Stimulated activated CD4-positive, alpha-beta T cell treated with anti-CD3 and anti-CD28 coated beads, Interleukin-4, amount 100 ng/mL, for 48 hours (primary cell): ENCODE results near the gene RAB11FIP5.
"Not testable (repeated sequence)": the region's sequence is repeated elsewhere in the genome, so short reads cannot be mapped to it uniquely, and the experiment has no call there.

Experiments used
- DNase-seq, 2 donors: peaks; one replicate each; pipeline ENCODE4 v3.0.0-alpha.2; 2020; ENCODE audit warnings: low read depth in 2 of 2

Gene RAB11FIP5

DNA sequence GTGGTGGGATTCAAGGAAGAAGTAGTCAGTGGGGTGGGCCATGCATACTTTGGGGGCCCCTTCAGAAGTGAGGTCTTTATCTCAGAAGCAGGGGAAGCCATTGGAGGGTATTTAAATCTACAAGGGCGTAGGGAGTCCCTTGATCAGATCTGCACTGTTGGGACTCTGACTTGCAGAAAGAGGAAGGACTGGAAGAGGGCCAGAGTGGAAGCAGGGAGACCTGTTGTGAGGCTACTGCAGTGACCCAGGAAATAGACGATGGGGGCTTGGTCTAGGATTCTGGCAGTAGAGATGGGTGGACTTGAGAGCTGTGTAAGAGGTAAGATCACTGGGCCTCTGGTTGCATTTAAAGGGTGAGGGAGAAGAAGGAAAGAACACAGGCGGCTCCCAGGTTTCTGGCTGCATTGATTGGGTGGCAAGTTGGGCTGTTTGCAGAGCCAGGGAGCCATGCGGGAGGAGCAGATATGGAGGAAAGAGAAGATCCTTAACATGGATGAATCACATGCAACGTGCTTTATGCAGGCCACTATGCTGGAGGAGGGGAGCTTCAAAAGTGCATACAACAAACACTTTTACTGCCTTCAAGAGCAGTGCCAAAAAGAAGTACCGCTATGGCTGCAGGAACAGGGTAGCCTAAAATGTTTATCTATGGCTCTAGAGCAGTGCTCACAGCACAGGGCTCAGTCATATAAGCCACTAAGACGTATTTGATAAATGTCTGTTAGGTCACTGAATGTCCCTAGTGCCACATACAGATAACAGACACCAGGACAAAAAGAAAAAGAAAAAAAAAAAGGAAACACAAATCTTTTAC lies 43.5 kb downstream of the RAB11FIP5 start:
- DNase-seq: no peak

DNA sequence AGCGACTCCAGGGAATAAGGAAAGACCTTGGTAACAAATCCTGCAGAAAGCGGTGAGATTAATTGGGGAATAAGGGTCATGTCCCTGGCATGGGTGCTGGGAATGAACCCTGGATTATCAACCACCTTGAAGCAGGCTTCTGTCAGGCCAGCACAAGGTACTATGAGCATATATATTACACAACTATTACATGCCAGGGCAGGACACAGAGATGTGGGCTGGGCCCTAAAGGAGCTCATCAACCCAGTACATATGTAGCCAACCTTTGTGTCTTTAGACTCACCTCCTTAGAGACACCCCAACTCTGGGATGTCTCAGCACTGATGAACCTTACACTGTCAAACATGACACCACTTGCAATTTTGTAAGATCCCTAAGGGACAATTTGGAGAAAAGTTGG lies 44.6 kb downstream of the RAB11FIP5 start:
- no peak for DNase-seq

- no peak for DNase-seq
Observed at GRCh38 chr2:73067043-73067442, 45.7 kb downstream of the RAB11FIP5 start.

DNA sequence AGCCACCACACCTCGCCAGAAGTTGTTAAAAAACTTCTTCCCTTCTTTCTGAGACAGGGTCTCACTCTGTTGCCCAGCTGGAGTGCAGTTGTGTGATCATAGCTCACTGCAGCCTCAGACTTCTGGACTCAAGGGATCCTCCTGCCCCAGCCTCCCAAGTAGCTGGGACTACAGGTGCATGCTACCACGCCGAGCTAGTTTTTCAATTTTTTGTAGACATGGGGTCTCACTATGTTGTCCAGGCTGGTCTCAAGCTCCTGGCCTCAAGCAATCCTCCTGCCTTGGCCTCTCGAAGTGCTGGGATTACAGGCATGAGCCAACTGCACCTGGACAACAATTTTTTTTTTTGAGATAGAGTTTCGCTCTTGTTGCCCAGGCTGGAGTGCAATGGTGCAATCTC lies 47.7 kb downstream of the RAB11FIP5 start:
- DNase-seq: not testable (repeated sequence)

GRCh38 chr2:73063909-73064875 lies 48.6 kb downstream of the RAB11FIP5 start:
- DNase-seq: no peak

GRCh38 chr2:73063472-73063871 lies 49.3 kb downstream of the RAB11FIP5 start:
- no peak for DNase-seq

DNA sequence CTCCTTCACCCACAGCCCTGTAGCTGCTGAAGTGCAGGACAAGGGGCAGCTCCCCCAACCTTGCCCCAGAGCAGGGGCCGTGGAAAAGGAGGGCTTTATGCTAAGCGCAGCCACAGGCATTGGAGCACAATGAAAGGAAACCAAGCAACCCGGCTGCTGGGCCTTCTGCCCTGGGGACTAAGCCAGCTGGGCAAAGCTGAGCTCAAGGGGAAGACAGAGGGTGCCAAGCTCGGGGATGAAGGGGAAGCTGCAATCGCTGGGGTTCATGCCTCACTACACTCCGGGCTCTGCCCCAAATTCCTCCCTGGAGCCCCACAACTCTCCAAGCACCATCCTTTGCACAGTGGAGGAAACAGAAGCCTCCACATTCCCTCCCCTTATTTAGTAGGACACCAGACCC lies 53.6 kb downstream of the RAB11FIP5 start:
- no peak for DNase-seq

GRCh38 chr2:73054980-73055379 lies 57.8 kb downstream of the RAB11FIP5 start:
- no peak for DNase-seq

DNA sequence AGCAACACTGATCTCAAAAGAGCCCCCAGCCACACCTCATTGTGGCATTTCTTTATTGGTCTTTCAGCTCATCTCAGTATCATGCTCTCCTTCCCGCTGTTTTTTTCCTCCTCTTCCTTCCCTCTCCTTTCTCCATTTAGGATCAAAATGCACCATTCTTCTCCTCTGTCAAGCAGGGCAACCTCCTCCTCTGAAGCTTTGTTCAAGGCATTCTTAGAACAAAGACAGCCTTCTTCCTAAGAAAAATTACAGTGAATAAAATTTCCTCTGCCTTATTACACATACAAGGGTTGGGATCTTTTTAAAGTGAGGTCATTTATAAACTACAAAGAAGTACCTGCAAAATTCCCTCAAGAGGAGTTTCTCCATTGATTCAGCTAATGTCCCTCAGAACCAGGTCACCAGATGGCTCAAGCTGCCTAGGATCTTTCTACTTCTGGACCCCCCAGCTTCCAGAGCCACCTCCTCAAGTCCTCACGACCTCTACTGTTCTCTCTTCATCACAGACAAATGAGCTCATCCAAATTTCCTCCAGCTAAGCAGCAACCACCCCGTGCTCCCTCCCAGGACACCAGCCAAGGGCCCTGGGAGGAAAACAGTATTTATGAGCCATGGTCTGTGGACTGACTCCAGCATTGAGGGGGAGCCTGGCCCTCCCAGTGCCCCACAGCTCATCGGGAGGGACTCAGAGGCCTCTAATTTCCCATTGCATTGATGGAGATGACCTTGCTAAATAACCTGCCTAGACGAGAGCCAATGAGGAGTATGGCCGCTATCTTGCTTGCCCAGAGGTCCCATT lies 59.2 kb downstream of the RAB11FIP5 start:
- no peak for DNase-seq

GRCh38 chr2:73050121-73050545 lies 62.6 kb downstream of the RAB11FIP5 start:
- DNase-seq: no peak

- no peak for DNase-seq
Observed at GRCh38 chr2:73043929-73044832, 68.6 kb downstream of the RAB11FIP5 start.

DNA sequence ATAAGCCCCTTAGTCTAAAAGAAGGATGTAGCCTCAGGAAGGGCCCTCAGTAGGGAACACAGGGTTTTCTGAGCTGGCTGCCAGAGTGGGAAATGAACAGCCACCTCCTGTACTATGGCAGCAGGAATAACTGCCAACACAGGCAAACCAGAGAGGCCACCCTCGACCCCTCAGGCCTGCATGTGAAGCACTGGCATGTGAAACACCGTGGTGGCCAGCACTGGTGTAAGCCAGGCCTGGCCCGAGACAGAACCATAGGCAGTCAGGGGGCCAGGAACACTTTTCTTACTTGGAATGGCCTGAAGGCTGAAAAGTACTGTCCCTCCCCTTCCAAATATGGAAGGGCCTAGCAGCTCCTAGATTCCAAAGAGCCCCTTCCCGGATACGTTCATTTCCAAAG lies 69.5 kb downstream of the RAB11FIP5 start:
- DNase-seq: no peak

GRCh38 chr2:73037947-73038585 lies 74.7 kb downstream of the RAB11FIP5 start:
- no peak for DNase-seq

- DNase-seq: no peak
Observed at GRCh38 chr2:73036766-73037165, 76.0 kb downstream of the RAB11FIP5 start.

GRCh38 chr2:73035899-73036711 lies 76.6 kb downstream of the RAB11FIP5 start:
- no peak for DNase-seq

GRCh38 chr2:73034661-73035375 lies 77.9 kb downstream of the RAB11FIP5 start:
- no peak for DNase-seq

- no peak for DNase-seq
Observed at GRCh38 chr2:73033766-73034381, 78.9 kb downstream of the RAB11FIP5 start.

DNA sequence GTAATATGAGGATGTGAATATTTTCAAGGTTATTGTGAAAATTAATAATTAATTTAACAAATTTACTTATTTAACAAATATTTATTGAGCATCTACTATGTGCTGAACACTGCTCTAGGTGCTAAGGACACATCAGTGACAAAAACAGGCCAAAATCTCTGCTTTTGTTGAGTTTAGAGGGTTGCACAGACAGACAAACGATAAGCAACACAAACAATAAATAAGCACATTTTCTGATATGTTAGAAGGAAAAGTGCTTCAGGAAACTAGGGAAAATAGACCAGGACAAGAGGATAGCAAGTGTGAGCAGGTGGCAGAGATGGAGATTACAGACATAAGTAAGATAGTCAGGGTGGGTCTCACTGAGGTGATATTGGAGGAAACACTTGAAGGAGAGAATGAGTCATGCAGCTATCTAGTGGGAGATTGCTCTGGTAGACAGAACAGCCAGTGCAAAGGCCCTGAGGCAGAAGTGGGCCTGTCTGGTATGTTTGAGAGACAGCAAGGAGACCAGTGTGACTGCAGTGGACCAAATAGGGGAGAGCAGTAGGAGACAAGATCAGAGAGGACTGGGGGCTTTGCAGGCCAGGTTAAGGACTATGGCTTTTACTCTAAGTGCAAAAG lies 79.5 kb downstream of the RAB11FIP5 start:
- DNase-seq: no peak
